Keratinocyte (primary cell): Measurements from ENCODE around the gene NAA10.

Experiments
- CTCF ChIP-seq, 3 experiments: IDR thresholded peaks in 1 of 3; conservative IDR thresholded peaks in 1 of 3; optimal IDR thresholded peaks in 1 of 3; 2 replicates in 2 of 3; 3 replicates in 1 of 3; pipeline versions ENCODE3 to v1.5.1; 2011; ENCODE audit warnings: low read length in 3 of 3, mild to moderate bottlenecking in 3 of 3, moderate library complexity in 2 of 3, control low read depth in 1 of 3, inconsistent platforms in 1 of 3; ENCODE audit not compliant: insufficient read depth in 2 of 3; ENCODE audit errors: extremely low read depth in 1 of 3
- EZH2 ChIP-seq: IDR thresholded peaks from one replicate; pipeline ENCODE4 v1.6.1; 2012; ENCODE audit warnings: inconsistent platforms, mild to moderate bottlenecking, low read length, moderate library complexity

GRCh38 chrX:153897899-153898298 is 36.9 kb downstream of the NAA10 start:
- TF ChIP-seq CTCF (optimal IDR thresholded peaks at IDR 0.05 in 1 of 3, IDR thresholded peaks at IDR 0.05 in 1 of 3, conservative IDR thresholded peaks at IDR 0.05 in 1 of 3; ENCODE audit: extremely low read depth in 1 of 3, insufficient read depth in 2 of 3, low read length in 3 of 3) (no peak), EZH2 (no peak)
